GM19239 (cell line): ENCODE results near the gene SWT1.

ENCODE experiments used
- DNase-seq: peaks from one replicate; pipeline ENCODE4 v3.0.0; 2011; ENCODE audit warnings: low spot score; ENCODE audit not compliant: insufficient read length
- FAIRE-seq: peaks from 2 replicates; lab custom pipeline; 2011; peaks lifted over from hg19 to GRCh38; lab: Jason Lieb, UNC

SWT1 gene

GRCh38 chr1:185280589-185280988, 123.6 kb downstream of the SWT1 start:
- FAIRE-seq (no peak), DNase-seq (no peak)

GRCh38 chr1:185281245-185281644, 124.3 kb downstream of the SWT1 start:
- FAIRE-seq (peak; percentile 90), DNase-seq (peak; percentile 34)

- FAIRE-seq: no peak
- DNase-seq: no peak
Observed at GRCh38 chr1:185284116-185284515, 127.1 kb downstream of the SWT1 start.

GRCh38 chr1:185284533-185285276, 127.7 kb downstream of the SWT1 start:
- DNase-seq (no peak), FAIRE-seq (no peak)

- no peak for FAIRE-seq
- DNase-seq: no peak
Observed at GRCh38 chr1:185287451-185287850, 130.5 kb downstream of the SWT1 start.

- no peak for FAIRE-seq
- DNase-seq: no peak
Observed at GRCh38 chr1:185288435-185288834, 131.5 kb downstream of the SWT1 start.

- no peak for DNase-seq
- FAIRE-seq: no peak
Observed at GRCh38 chr1:185289880-185290279, 132.9 kb downstream of the SWT1 start.

- FAIRE-seq (no peak), DNase-seq (no peak)
Observed at GRCh38 chr1:185291159-185291558, 134.2 kb downstream of the SWT1 start.

- FAIRE-seq (peak; percentile 49), DNase-seq (no peak)
Observed at GRCh38 chr1:185291652-185292051, 134.7 kb downstream of the SWT1 start.

GRCh38 chr1:185292237-185292636, 135.3 kb downstream of the SWT1 start:
- no peak for FAIRE-seq
- no peak for DNase-seq

GRCh38 chr1:185293967-185294542, 137.1 kb downstream of the SWT1 start:
- DNase-seq: no peak
- no peak for FAIRE-seq

- FAIRE-seq: no peak
Observed at GRCh38 chr1:185295091-185295490, 138.1 kb downstream of the SWT1 start.

GRCh38 chr1:185297982-185298381, 141.0 kb downstream of the SWT1 start:
- no peak for FAIRE-seq

More at GRCh38 chr1:185295091-185295490, 138.1 kb downstream of the SWT1 start:
- no peak for DNase-seq

GRCh38 chr1:185300152-185300551, 143.2 kb downstream of the SWT1 start:
- no peak for FAIRE-seq
- DNase-seq: no peak

More at GRCh38 chr1:185297982-185298381, 141.0 kb downstream of the SWT1 start:
- no peak for DNase-seq

GRCh38 chr1:185305419-185305818, 148.5 kb downstream of the SWT1 start:
- no peak for FAIRE-seq
- DNase-seq: no peak

- FAIRE-seq (no peak), DNase-seq (no peak)
Observed at GRCh38 chr1:185308126-185308525, 151.2 kb downstream of the SWT1 start.

- FAIRE-seq (no peak), DNase-seq (no peak)
Observed at GRCh38 chr1:185309566-185309965, 152.6 kb downstream of the SWT1 start.

- DNase-seq (no peak), FAIRE-seq (no peak)
Observed at GRCh38 chr1:185311589-185312225, 154.7 kb downstream of the SWT1 start.

GRCh38 chr1:185312361-185313138, 155.6 kb downstream of the SWT1 start:
- no peak for DNase-seq
- no peak for FAIRE-seq

- FAIRE-seq (no peak), DNase-seq (no peak)
Observed at GRCh38 chr1:185314411-185314810, 157.4 kb downstream of the SWT1 start.
